Middle frontal gyrus (tissue), 1 donor: ENCODE measurements around the gene F2.
"Not testable (repeated sequence)": the region's sequence is repeated elsewhere in the genome, so short reads cannot be mapped to it uniquely, and the experiment has no call there.

Experiments used
- DNase-seq: peaks from one replicate; pipeline ENCODE4 v3.0.0-alpha.2; 2015; ENCODE audit warnings: low spot score; ENCODE audit errors: extremely low spot score

Gene F2

GRCh38 chr11:46684367-46684766 is 34.6 kb upstream of the F2 start:
- DNase-seq, result no peak

GRCh38 chr11:46686886-46687795 is 31.9 kb upstream of the F2 start:
- DNase-seq, result no peak

- DNase-seq, result no peak
Measured at GRCh38 chr11:46690702-46691101, 28.3 kb upstream of the F2 start.

- DNase-seq, result no peak
Measured at GRCh38 chr11:46692450-46692849, 26.6 kb upstream of the F2 start.

- DNase-seq, result no peak
Measured at GRCh38 chr11:46693597-46694012, 25.4 kb upstream of the F2 start.

- no peak for DNase-seq
Measured at GRCh38 chr11:46694072-46694471, 24.9 kb upstream of the F2 start.

- no peak for DNase-seq
Measured at GRCh38 chr11:46694607-46695006, 24.4 kb upstream of the F2 start.

GRCh38 chr11:46695345-46696211 is 23.4 kb upstream of the F2 start:
- DNase-seq, result no peak

- peak; percentile 88 for DNase-seq
Measured at GRCh38 chr11:46696212-46696558, 22.8 kb upstream of the F2 start.

GRCh38 chr11:46697303-46697702 is 21.7 kb upstream of the F2 start:
- DNase-seq, result no peak

- DNase-seq, result no peak
Measured at GRCh38 chr11:46697723-46698122, 21.3 kb upstream of the F2 start.

GRCh38 chr11:46698597-46698996 is 20.4 kb upstream of the F2 start:
- no peak for DNase-seq

- DNase-seq, result peak; percentile 96
Measured at GRCh38 chr11:46700241-46701077, 18.6 kb upstream of the F2 start, which contains the start of the genes ARHGAP1 and ZNF408. ARHGAP1 (minus strand) TSS chr11:46700619; CDS start chr11:46696107, 4,512 bp downstream. ZNF408 (plus strand) TSS chr11:46701031; CDS start chr11:46701048, 17 bp downstream.

- no peak for DNase-seq
Measured at GRCh38 chr11:46701078-46701654, 17.8 kb upstream of the F2 start.

- no peak for DNase-seq
Measured at GRCh38 chr11:46705070-46705688, 13.8 kb upstream of the F2 start.

GRCh38 chr11:46706886-46707285 is 12.1 kb upstream of the F2 start:
- DNase-seq, result no peak

GRCh38 chr11:46709351-46709750 is 9.7 kb upstream of the F2 start:
- not testable (repeated sequence) for DNase-seq

- peak; percentile 51 for DNase-seq
Measured at GRCh38 chr11:46710821-46711269, 8.2 kb upstream of the F2 start.

- no peak for DNase-seq
Measured at GRCh38 chr11:46711303-46711702, 7.7 kb upstream of the F2 start.

- DNase-seq, result no peak
Measured at GRCh38 chr11:46712874-46713576, 6.0 kb upstream of the F2 start.
